Breast epithelium (tissue), 4 donors: ENCODE results near the gene PLCH2. TPM values are rescaled to one million over a fixed set of nuclear protein-coding genes. Genes with fewer than 3 reads are reported as not detected.

Source experiments
- DNase-seq, 2 donors: peaks; one replicate each; pipeline ENCODE4 v3.0.0-alpha.2; 2019; ENCODE audit warnings: low spot score in 2 of 2
- H3K27ac ChIP-seq, 2 donors: fragments of 200-600 bp; sonication (generic) in 1 of 2; one replicate each; pipeline ENCODE4 v1.5.1; 2016 to 2019; ENCODE audit warnings: mild to moderate bottlenecking in 1 of 2
- H3K27me3 ChIP-seq, 2 donors: fragments of 200-600 bp; sonication (generic) in 1 of 2; one replicate each; pipeline versions ENCODE4 v1.5.1 to v1.6.0; 2017 to 2019; ENCODE audit warnings: control low read depth in 1 of 2, mild to moderate bottlenecking in 1 of 2
- H3K36me3 ChIP-seq: fragments of 200-600 bp; one replicate; pipeline ENCODE4 v1.5.1; 2019
- H3K4me1 ChIP-seq, 2 donors: fragments of 200-600 bp; sonication (generic); one replicate each; pipeline ENCODE4 v1.5.1; 2016 to 2019; ENCODE audit warnings: control low read depth in 1 of 2
- H3K4me3 ChIP-seq, 3 donors: fragments of 200-600 bp; sonication (generic); 1 replicate in 2 of 3; 2 replicates in 1 of 3; pipeline ENCODE4 v1.5.1; 2016 to 2019; ENCODE audit warnings: mild to moderate bottlenecking in 3 of 3, moderate library complexity in 2 of 3
- H3K9me3 ChIP-seq, 2 donors: fragments of 200-600 bp; sonication (generic) in 1 of 2; one replicate each; pipeline ENCODE4 v1.5.1; 2016 to 2019; ENCODE audit warnings: control low read depth in 1 of 2
- POLR2A ChIP-seq: fragments of 450-650 bp; IDR thresholded peaks from one replicate; pipeline ENCODE4 v1.6.1; 2016; ENCODE audit warnings: antibody characterized with exemption, mild to moderate bottlenecking, moderate library complexity
- POLR2AphosphoS5 ChIP-seq, 3 donors: sonication (generic); formaldehyde crosslinking; IDR thresholded peaks; one replicate each; pipeline ENCODE4 v1.6.1; 2017; ENCODE audit warnings: antibody characterized with exemption in 3 of 3
- intact Hi-C: fragments of 100-400 bp; cut with DNase I; formaldehyde crosslinking; loops from one replicate; pipeline ENCODE4 v1.15.1; 2023; ENCODE audit warnings: low total_unique reads
- total RNA-seq, 3 donors: library from RNA; depleted of rRNA; stranded (reverse); fragments of >200 nt; gene quantifications; one replicate each; pipeline ENCODE4 v1.1.0, GENCODE V29; 2016
- TF ChIP-seq, protein P1 (sequence below), 3 donors: fragments of 450-650 bp; IDR thresholded peaks; one replicate each; pipeline ENCODE4 v1.5.1; 2016 to 2017; ENCODE audit warnings: antibody characterized with exemption in 3 of 3, mild to moderate bottlenecking in 3 of 3, moderate library complexity in 3 of 3

Gene PLCH2
- total RNA-seq, 3 donors from 2014 or later: 0.16 to 12.0 (median 10.2) TPM

DNA sequence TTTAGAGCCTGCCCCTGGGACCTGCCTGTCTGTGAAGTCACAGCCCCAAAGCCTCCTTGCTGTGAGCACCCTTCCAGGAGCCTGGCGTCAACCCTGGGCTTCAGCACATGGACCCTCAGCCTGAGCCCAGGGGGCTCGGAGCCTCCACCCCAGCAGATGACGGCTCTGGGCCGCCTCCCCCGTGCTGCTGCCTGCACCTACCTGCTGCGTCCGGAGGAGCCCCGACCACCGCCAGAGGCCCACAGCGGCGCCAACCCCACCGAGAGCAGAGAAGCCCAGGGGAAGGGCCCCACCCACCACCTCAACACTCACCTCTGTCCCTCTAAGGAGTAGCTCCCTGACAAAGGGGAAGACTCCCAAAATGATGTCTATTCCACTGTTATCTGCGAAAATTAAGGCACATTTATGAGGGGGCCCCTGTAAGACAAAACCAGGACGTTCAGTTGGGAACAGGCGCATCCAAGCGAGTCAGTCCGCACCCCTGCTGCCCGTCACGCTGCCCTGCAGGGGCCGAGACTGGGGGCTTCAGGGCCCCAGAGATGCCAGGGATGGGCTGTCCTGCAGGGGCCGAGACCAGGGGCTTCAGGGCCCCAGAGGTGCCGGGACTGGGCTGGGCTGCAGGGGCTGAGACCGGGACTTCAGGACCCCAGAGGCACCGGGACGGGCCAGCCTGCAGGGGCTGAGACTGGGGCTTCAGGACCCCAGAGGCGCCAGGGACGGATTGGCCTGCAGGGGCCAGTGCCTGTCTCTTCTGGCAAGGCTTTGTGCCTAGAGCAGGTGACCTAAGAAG, 34.5 kb downstream of the PLCH2 start:
- Histone ChIP-seq H3K36me3 (peaks cover 13% of the 10 kb centered on the region), H3K4me3 (no peak overlapping the region), H3K4me1 (no peaks in the 10 kb centered on the region), H3K27me3 (no peaks in the 10 kb centered on the region), H3K27ac (no peak overlapping the region), H3K9me3 (no peaks in the 10 kb centered on the region)
- DNase-seq: no peak
- TF ChIP-seq POLR2AphosphoS5 (IDR thresholded peaks at IDR 0.05) (no peak), POLR2A (no peak)
- TF ChIP-seq, protein P1, sequence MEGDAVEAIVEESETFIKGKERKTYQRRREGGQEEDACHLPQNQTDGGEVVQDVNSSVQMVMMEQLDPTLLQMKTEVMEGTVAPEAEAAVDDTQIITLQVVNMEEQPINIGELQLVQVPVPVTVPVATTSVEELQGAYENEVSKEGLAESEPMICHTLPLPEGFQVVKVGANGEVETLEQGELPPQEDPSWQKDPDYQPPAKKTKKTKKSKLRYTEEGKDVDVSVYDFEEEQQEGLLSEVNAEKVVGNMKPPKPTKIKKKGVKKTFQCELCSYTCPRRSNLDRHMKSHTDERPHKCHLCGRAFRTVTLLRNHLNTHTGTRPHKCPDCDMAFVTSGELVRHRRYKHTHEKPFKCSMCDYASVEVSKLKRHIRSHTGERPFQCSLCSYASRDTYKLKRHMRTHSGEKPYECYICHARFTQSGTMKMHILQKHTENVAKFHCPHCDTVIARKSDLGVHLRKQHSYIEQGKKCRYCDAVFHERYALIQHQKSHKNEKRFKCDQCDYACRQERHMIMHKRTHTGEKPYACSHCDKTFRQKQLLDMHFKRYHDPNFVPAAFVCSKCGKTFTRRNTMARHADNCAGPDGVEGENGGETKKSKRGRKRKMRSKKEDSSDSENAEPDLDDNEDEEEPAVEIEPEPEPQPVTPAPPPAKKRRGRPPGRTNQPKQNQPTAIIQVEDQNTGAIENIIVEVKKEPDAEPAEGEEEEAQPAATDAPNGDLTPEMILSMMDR (IDR thresholded peaks at IDR 0.05): no peak
- intact Hi-C loops: no loop called here

DNA sequence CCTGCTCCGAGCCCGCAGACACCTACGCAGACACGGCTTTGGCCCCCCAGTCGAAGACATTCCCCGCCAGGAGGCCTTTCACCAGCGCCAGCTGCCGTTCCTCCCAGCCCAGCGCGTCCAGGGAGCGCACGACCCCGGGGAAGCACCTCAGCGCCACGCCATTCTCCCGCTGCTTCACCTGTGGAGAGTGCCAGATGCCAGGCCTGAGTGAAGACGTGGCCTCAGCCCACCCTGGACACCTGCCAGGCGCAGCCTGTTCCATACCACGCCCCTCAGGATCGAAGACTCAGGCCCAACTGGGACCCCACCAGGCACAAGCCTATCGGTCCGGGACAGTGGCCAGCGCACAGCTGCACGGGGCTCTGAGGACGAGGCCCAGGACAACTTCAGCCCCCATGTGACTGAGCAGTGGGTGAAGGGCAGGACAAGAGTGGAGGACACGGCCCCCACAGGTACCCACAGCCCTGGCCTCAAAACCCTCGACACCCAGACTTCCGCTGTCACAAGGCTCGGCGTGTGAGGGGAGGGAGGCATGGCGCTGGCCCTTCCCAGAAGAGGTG, 36.9 kb downstream of the PLCH2 start:
- Histone ChIP-seq H3K27me3 (no peaks in the 10 kb centered on the region), H3K4me3 (no peak overlapping the region), H3K9me3 (no peaks in the 10 kb centered on the region), H3K27ac (no peak overlapping the region), H3K36me3 (peaks cover 21% of the 10 kb centered on the region), H3K4me1 (no peaks in the 10 kb centered on the region)
- intact Hi-C loops: no loop called here
- TF ChIP-seq POLR2A: no peak
- TF ChIP-seq, protein P1 (IDR thresholded peaks at IDR 0.05): no peak
- no peak for TF ChIP-seq POLR2AphosphoS5 (IDR thresholded peaks at IDR 0.05)
- no peak for DNase-seq

DNA sequence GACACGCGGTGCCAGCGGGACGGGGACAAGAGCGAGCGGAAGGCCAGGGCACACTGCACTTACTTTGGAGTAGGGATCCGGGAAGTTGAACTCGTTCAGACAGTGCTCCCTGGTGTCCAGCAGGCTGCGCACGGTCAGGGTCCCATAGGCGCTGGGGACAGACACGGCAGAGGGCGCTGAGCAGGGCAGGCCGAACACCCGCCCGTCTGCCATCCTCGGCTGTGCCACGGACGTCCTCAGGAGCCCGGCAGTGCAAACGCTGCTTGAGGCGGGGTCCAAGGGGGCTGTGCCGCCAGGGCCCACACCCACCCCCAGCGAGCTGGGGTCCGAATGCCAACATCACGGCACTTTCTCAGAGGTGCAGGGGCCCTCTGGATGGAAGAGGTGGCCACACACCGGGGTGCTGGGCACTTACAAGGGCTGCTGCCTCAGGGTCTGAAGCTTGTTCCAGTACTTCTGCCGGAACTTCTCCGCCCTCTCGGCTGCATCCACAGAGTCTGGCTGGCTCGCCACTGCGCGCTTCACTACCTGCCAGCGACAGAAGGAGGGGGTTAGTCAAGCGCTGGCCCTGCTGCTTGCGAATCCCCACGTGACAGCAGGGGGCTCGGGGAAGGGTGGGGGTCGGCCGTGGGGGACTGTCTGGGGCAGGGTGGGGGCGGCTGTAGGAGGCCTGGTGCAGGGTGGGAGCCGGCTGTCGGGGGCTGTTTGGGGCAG, 38.0 kb downstream of the PLCH2 start:
- TF ChIP-seq POLR2AphosphoS5 (IDR thresholded peaks at IDR 0.05) (no peak), POLR2A (no peak)
- TF ChIP-seq, protein P1 (IDR thresholded peaks at IDR 0.05): no peak
- no peaks in the 10 kb centered on the region for H3K4me1 ChIP-seq
- no peaks in the 10 kb centered on the region for H3K27me3 ChIP-seq
- DNase-seq: no peak
- H3K4me3 ChIP-seq: no peak overlapping the region
- no peak overlapping the region for H3K27ac ChIP-seq
- peaks cover 26% of the 10 kb centered on the region for H3K36me3 ChIP-seq
- H3K9me3 ChIP-seq: no peaks in the 10 kb centered on the region
- intact Hi-C loops: no loop called here

DNA sequence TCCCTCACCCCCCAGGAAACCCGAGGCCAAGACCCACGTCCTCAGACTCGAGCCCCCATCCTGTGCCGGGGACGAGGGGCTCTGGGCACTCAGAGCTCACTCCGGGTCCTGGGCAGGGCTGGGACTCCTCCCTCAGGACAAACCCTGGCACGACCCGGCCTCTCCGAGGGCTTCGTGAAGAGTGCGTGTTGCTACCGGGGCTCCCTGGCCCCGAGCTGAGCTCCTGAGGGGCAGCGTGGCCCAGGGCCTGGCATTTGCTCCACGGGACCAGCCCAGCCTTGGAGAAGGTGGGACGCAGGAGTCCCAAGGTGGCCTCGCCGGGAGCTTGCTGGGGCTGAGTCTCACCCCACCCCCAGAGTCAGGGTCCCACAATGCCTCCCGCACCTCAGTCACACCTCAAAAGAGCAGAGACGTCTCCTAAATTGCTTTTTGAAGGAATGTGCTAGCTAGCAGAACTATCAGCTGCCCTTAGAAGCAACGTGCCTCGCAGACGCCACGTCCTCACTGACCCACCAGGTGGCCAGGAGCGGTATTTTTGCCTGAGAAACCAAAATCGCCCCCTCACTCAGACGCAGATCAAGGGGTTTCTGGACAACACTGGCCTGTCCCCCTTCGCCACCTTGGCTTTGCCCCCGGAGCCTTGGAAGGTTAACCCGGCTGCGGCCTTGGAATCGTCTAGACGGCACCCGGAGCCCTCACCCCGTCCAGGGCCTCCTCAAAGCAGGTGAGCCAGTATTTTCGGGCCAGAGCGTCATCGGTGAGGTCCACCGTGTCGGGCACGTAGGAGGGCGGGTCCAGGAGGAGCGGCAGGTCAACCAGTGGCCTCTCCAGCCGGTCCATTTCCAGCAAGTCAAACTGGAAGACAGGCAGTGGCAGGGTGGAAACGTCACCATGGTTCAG, 39.0 kb downstream of the PLCH2 start:
- intact Hi-C loops: no loop called here

More for the DNA sequence above, 39.0 kb downstream of the PLCH2 start:
- H3K4me1 ChIP-seq: no peaks in the 10 kb centered on the region
- no peak overlapping the region for H3K27ac ChIP-seq
- no peaks in the 10 kb centered on the region for H3K9me3 ChIP-seq
- no peaks in the 10 kb centered on the region for H3K27me3 ChIP-seq
- DNase-seq: no peak
- TF ChIP-seq, protein P1 (IDR thresholded peaks at IDR 0.05): no peak
- TF ChIP-seq POLR2AphosphoS5 (IDR thresholded peaks at IDR 0.05) (no peak), POLR2A (no peak)
- no peak overlapping the region for H3K4me3 ChIP-seq
- peaks cover 26% of the 10 kb centered on the region for H3K36me3 ChIP-seq
